H7 (cell line): ENCODE data around the gene KRTAP4-9. TPM values are rescaled to one million over a fixed set of nuclear protein-coding genes. Genes with fewer than 3 reads are reported as not detected.

ENCODE experiments used
- total RNA-seq: library from RNA; depleted of rRNA; stranded (reverse); fragments of >200 nt; shearing (Covaris generic); gene quantifications from 2 replicates; pipeline ENCODE4 v1.2.3, GENCODE V29; 2014; rRNA removed

The KRTAP4-9 gene
- total RNA-seq, 1 experiment from 2014 or later: not detected

Other genes starting within 250 kb of the KRTAP4-9 start
- gene KRT12, start 238.2 kb upstream of the KRTAP4-9 start, total RNA-seq: not detected in 2 replicates
- not detected in 2 replicates for gene KRT20, start 220.1 kb upstream of the KRTAP4-9 start, total RNA-seq
- not detected in 2 replicates for gene KRT23, start 167.7 kb upstream of the KRTAP4-9 start, total RNA-seq
- gene KRT39, start 138.4 kb upstream of the KRTAP4-9 start, total RNA-seq: not detected in 2 replicates
- not detected in 2 replicates for gene KRT40, start 121.1 kb upstream of the KRTAP4-9 start, total RNA-seq
- gene KRTAP3-3, start 111.2 kb upstream of the KRTAP4-9 start, total RNA-seq: not detected in 2 replicates
- gene KRTAP3-2, start 105.5 kb upstream of the KRTAP4-9 start, total RNA-seq: not detected in 2 replicates
- gene KRTAP3-1, start 96.3 kb upstream of the KRTAP4-9 start, total RNA-seq: not detected in 2 replicates
- gene KRTAP1-5, start 78.2 kb upstream of the KRTAP4-9 start, total RNA-seq: not detected in 2 replicates
- gene KRTAP1-4, start 75.2 kb upstream of the KRTAP4-9 start, total RNA-seq: not detected in 2 replicates
- not detected in 2 replicates for gene KRTAP1-3, start 70.5 kb upstream of the KRTAP4-9 start, total RNA-seq
- gene KRTAP1-1, start 63.9 kb upstream of the KRTAP4-9 start, total RNA-seq: not detected in 2 replicates
- not detected in 2 replicates for gene KRTAP2-1, start 58.1 kb upstream of the KRTAP4-9 start, total RNA-seq
- not detected in 2 replicates for gene KRTAP2-2, start 50.2 kb upstream of the KRTAP4-9 start, total RNA-seq
- gene KRTAP2-3, start 45.3 kb upstream of the KRTAP4-9 start, total RNA-seq: not detected in 2 replicates
- not detected in 2 replicates for gene KRTAP2-4, start 39.5 kb upstream of the KRTAP4-9 start, total RNA-seq
- not detected in 2 replicates for gene KRTAP4-7, start 21.2 kb upstream of the KRTAP4-9 start, total RNA-seq
- gene KRTAP4-8, start 7.2 kb upstream of the KRTAP4-9 start, total RNA-seq: not detected in 2 replicates
- gene KRTAP4-16, start 3.2 kb upstream of the KRTAP4-9 start, total RNA-seq: not detected in 2 replicates
- gene KRTAP4-11, start 13.0 kb downstream of the KRTAP4-9 start, total RNA-seq: not detected in 2 replicates
- not detected in 2 replicates for gene KRTAP4-12, start 18.8 kb downstream of the KRTAP4-9 start, total RNA-seq
- not detected in 2 replicates for gene KRTAP4-6, start 35.2 kb downstream of the KRTAP4-9 start, total RNA-seq
- not detected in 2 replicates for gene KRTAP4-5, start 44.4 kb downstream of the KRTAP4-9 start, total RNA-seq
- not detected in 2 replicates for gene KRTAP4-4, start 55.4 kb downstream of the KRTAP4-9 start, total RNA-seq
- gene KRTAP4-3, start 62.8 kb downstream of the KRTAP4-9 start, total RNA-seq: not detected in 2 replicates
- not detected in 2 replicates for gene KRTAP4-2, start 72.8 kb downstream of the KRTAP4-9 start, total RNA-seq
- 0.38 and 0.70 TPM in 2 replicates for gene KRTAP4-1, start 79.5 kb downstream of the KRTAP4-9 start, total RNA-seq
- gene KRTAP9-1, start 84.5 kb downstream of the KRTAP4-9 start, total RNA-seq: not detected in 2 replicates
- not detected in 2 replicates for gene KRTAP9-2, start 121.3 kb downstream of the KRTAP4-9 start, total RNA-seq
- not detected in 2 replicates for gene KRTAP9-3, start 127.1 kb downstream of the KRTAP4-9 start, total RNA-seq
- not detected in 2 replicates for gene KRTAP9-8, start 132.6 kb downstream of the KRTAP4-9 start, total RNA-seq
- not detected in 2 replicates for gene KRTAP9-4, start 144.3 kb downstream of the KRTAP4-9 start, total RNA-seq
- gene KRTAP9-9, start 150.0 kb downstream of the KRTAP4-9 start, total RNA-seq: not detected in 2 replicates
- not detected in 2 replicates for gene KRTAP9-6, start 160.0 kb downstream of the KRTAP4-9 start, total RNA-seq
- gene KRTAP9-7, start 170.3 kb downstream of the KRTAP4-9 start, total RNA-seq: not detected in 2 replicates
- not detected in 2 replicates for gene KRTAP29-1, start 197.5 kb downstream of the KRTAP4-9 start, total RNA-seq
- not detected in 2 replicates for gene KRTAP16-1, start 203.9 kb downstream of the KRTAP4-9 start, total RNA-seq
- not detected in 2 replicates for gene KRTAP17-1, start 210.3 kb downstream of the KRTAP4-9 start, total RNA-seq
- not detected in 2 replicates for gene KRT33A, start 245.4 kb downstream of the KRTAP4-9 start, total RNA-seq